Endothelial cell (in vitro differentiated cells): Measurements from ENCODE around the gene TAF5. TPM values are rescaled to one million over a fixed set of nuclear protein-coding genes. Genes with fewer than 3 reads are reported as not detected.

Experiments
- DNase-seq: peaks from one replicate; pipeline ENCODE4 v3.0.0; 2021; ENCODE audit warnings: low spot score
- H3K27ac Mint-ChIP-seq: one replicate; pipeline ENCODE4 v1.8.0; 2021; ENCODE audit warnings: mixed read lengths, inconsistent platforms; ENCODE audit not compliant: unreplicated experiment
- H3K27me3 Mint-ChIP-seq: one replicate; pipeline ENCODE4 v1.8.0; 2021; ENCODE audit warnings: mild to moderate bottlenecking, moderate library complexity, mixed read lengths, inconsistent platforms; ENCODE audit not compliant: unreplicated experiment
- H3K36me3 Mint-ChIP-seq: one replicate; pipeline ENCODE4 v1.8.0; 2021; ENCODE audit warnings: mild to moderate bottlenecking, low read depth, mixed read lengths, inconsistent platforms; ENCODE audit not compliant: unreplicated experiment
- H3K4me1 Mint-ChIP-seq: one replicate; pipeline ENCODE4 v1.8.0; 2021; ENCODE audit warnings: mild to moderate bottlenecking, mixed read lengths, inconsistent platforms; ENCODE audit not compliant: unreplicated experiment
- H3K4me3 Mint-ChIP-seq: one replicate; pipeline ENCODE4 v1.8.0; 2021; ENCODE audit warnings: mild to moderate bottlenecking, mixed read lengths, inconsistent platforms; ENCODE audit not compliant: unreplicated experiment
- H3K9me3 Mint-ChIP-seq: one replicate; pipeline ENCODE4 v1.8.0; 2021; ENCODE audit warnings: mixed read lengths, inconsistent platforms; ENCODE audit not compliant: unreplicated experiment
- long read RNA-seq: library from polyadenylated mRNA; unstranded; transcript quantifications from one replicate; pipeline ENCODE4 v2.0.0, GENCODE V29; 2020; ENCODE audit not compliant: unreplicated experiment
- total RNA-seq: library from RNA; stranded (reverse); fragmentation: NEBNext Ultra II Directional; extraction: Animal tissue kit (Norgen Biotek cat#: 25700); gene quantifications from one replicate; pipeline ENCODE4 v1.2.1, GENCODE V29; 2021; ENCODE audit not compliant: unreplicated experiment
- TF ChIP-seq, protein P1 (sequence below): fragments of 200-600 bp; sonication (generic); IDR thresholded peaks from one replicate; pipeline ENCODE4 v1.5.0; 2021; ENCODE audit warnings: antibody characterized with exemption; ENCODE audit not compliant: unreplicated experiment

TAF5 gene
- 5.7 TPM for total RNA-seq
- long read RNA-seq, partial matches to known transcripts: 1 of 6 reads
- long read RNA-seq, other reads (novel, unspliced or antisense): 1 of 6 reads

DNA sequence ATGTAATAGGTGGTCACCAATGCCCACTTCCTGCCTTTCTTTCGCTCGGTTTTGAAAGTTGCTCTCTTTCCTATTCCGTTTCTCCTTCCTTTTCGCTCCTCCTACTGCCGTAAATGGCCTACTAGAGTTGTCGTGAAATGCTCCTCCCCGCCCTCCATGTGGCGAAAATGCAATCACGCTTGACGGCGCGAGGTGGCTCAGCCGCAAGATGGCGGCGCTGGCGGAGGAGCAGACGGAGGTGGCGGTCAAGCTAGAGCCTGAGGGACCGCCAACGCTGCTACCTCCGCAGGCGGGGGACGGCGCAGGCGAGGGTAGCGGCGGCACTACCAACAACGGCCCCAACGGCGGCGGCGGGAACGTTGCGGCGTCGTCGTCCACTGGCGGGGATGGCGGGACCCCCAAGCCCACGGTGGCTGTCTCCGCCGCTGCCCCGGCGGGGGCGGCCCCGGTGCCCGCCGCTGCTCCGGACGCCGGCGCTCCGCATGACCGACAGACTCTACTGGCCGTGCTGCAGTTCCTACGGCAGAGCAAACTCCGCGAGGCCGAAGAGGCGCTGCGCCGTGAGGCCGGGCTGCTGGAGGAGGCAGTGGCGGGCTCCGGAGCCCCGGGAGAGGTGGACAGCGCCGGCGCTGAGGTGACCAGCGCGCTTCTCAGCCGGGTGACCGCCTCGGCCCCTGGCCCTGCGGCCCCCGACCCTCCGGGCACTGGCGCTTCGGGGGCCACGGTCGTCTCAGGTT lies at the start of gene TAF5:
TAF5 (plus strand) TSS at position 195 of the 737 bp plus-strand sequence; CDS start at position 209, 14 bp downstream.
- DNase-seq: peak; percentile 84
- TF ChIP-seq, protein P1, sequence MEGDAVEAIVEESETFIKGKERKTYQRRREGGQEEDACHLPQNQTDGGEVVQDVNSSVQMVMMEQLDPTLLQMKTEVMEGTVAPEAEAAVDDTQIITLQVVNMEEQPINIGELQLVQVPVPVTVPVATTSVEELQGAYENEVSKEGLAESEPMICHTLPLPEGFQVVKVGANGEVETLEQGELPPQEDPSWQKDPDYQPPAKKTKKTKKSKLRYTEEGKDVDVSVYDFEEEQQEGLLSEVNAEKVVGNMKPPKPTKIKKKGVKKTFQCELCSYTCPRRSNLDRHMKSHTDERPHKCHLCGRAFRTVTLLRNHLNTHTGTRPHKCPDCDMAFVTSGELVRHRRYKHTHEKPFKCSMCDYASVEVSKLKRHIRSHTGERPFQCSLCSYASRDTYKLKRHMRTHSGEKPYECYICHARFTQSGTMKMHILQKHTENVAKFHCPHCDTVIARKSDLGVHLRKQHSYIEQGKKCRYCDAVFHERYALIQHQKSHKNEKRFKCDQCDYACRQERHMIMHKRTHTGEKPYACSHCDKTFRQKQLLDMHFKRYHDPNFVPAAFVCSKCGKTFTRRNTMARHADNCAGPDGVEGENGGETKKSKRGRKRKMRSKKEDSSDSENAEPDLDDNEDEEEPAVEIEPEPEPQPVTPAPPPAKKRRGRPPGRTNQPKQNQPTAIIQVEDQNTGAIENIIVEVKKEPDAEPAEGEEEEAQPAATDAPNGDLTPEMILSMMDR: no peak
- H3K4me1 Mint-ChIP-seq: no peaks in the 10 kb centered on the region
- peak within 1 kb of the TSS; percentile 90 for H3K4me3 Mint-ChIP-seq
- H3K27me3 Mint-ChIP-seq: peaks cover 3% of the 10 kb centered on the region
- H3K9me3 Mint-ChIP-seq: no peaks in the 10 kb centered on the region
- H3K27ac Mint-ChIP-seq: peak within 1 kb of the TSS; percentile 90
- H3K36me3 Mint-ChIP-seq: peaks cover 5% of the 10 kb centered on the region

DNA sequence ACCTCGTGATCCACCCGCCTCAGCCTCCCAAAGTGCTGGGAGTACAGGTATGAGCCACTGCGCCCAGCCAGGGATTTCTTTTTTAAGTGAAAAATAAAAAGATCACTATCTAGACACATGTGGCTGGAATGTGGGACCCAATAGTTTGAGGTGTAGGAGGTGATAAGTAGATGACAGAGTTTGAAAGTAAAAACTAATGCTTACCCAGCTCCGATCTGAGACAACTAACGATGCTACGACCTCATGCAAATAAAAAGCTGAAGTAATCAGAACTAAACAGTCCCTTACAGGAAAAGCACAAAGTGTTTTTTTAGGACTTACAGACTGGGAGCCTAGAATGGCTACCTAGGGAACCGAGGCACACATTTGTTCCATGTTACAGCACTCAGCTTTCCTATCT lies 39.9 kb upstream of the TAF5 start:
- peaks cover under 1% of the 10 kb centered on the region for H3K36me3 Mint-ChIP-seq
- H3K4me1 Mint-ChIP-seq: no peaks in the 10 kb centered on the region
- no peaks in the 10 kb centered on the region for H3K9me3 Mint-ChIP-seq
- DNase-seq: no peak
- H3K27me3 Mint-ChIP-seq: no peaks in the 10 kb centered on the region
- no peak overlapping the region for H3K27ac Mint-ChIP-seq
- TF ChIP-seq, protein P1: no peak
- H3K4me3 Mint-ChIP-seq: no peak overlapping the region

DNA sequence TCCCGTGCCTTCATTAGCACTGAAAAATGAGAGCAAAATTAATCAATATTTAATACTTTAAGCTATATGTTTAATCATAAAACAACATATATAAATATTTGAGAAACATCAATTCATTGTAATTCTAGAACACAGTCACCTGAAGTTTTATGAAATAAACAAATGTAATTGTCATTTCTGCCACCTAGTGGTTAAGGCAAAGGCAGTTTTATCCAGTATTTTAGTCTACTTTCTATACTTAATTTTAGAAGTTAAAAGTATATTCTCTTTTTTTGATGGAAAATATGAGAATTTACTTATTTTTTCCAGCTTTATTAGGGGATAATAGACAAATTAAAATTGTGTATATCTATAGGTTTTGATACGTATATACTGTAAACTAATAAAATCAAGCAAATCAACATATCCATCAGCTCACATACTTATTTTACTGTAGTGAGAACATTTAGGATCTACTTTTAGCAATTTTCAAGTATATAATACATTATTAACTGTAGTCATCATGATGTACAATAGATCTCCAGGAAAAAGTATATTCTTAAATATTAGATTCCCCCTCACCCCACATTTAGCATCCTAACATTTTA lies 33.7 kb upstream of the TAF5 start:
- Mint-ChIP-seq H3K4me1 (no peaks in the 10 kb centered on the region), H3K36me3 (peaks cover 8% of the 10 kb centered on the region), H3K4me3 (no peak overlapping the region), H3K27ac (no peak overlapping the region), H3K9me3 (no peaks in the 10 kb centered on the region), H3K27me3 (peaks cover 1% of the 10 kb centered on the region)
- no peak for DNase-seq
- TF ChIP-seq, protein P1: peak; percentile 65

DNA sequence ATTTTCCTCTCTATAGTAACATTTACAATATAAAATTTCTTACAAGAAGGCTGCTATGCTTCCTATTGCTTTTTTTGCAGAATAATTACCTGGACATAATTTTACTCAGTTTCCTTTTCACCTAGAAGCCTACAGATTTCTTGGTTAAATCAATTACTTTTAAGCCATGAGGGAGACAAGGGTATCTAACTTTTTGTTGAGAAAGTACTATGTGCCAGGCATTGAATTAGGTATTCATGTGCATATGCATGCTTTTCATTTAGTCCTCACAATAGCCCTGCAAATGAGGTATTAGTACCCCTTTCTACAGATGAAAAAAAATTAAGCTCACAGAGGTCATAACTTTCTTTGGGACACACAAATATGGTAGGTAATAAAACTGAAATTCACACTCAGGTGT lies 33.2 kb upstream of the TAF5 start:
- no peak for DNase-seq
- Mint-ChIP-seq H3K4me1 (no peaks in the 10 kb centered on the region), H3K36me3 (peaks cover 8% of the 10 kb centered on the region), H3K4me3 (no peak overlapping the region), H3K27ac (no peak overlapping the region), H3K9me3 (no peaks in the 10 kb centered on the region), H3K27me3 (peaks cover 1% of the 10 kb centered on the region)
- TF ChIP-seq, protein P1: no peak

DNA sequence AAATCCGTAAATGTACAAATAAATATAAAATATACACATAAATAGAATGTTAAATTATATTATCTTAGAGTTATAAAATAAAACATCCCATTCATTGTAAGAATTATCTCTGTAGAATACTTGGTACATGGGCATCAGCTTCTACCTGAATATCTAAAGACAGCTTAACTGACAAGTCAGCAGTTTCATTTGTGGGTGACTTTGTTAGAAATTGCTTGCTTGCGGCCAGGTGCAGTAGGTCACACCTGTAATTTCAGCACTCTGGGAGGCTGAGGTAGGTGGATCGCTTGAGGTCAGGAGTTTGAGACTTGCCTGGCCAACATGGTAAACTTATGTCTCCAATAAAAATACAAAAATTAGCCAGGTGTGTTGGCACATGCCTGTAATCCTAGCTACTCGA lies 31.4 kb upstream of the TAF5 start:
- no peak overlapping the region for H3K27ac Mint-ChIP-seq
- no peaks in the 10 kb centered on the region for H3K9me3 Mint-ChIP-seq
- H3K27me3 Mint-ChIP-seq: peaks cover 1% of the 10 kb centered on the region
- TF ChIP-seq, protein P1: no peak
- no peak overlapping the region for H3K4me3 Mint-ChIP-seq
- DNase-seq: no peak
- peaks cover 8% of the 10 kb centered on the region for H3K36me3 Mint-ChIP-seq
- no peaks in the 10 kb centered on the region for H3K4me1 Mint-ChIP-seq
